GM12891 (cell line): Measurements from ENCODE around the gene UBE2H.

Experiments used
- POLR2A ChIP-seq: IDR thresholded peaks from 2 replicates; pipeline ENCODE4 v1.6.1; 2011; ENCODE audit warnings: low read depth, low read length, control low read depth
- POLR2AphosphoS5 ChIP-seq: IDR thresholded peaks from 2 replicates; pipeline ENCODE4 v1.6.1; 2011; ENCODE audit warnings: low read depth, low read length, control low read depth
- POU2F2 ChIP-seq: IDR thresholded peaks from 2 replicates; pipeline ENCODE4 v1.6.1; 2011; ENCODE audit warnings: low read depth, mild to moderate bottlenecking, control low read depth, low read length, moderate library complexity
- TAF1 ChIP-seq: IDR thresholded peaks from 2 replicates; pipeline ENCODE4 v1.6.1; 2011; ENCODE audit warnings: low read depth, low read length, control low read depth

DNA sequence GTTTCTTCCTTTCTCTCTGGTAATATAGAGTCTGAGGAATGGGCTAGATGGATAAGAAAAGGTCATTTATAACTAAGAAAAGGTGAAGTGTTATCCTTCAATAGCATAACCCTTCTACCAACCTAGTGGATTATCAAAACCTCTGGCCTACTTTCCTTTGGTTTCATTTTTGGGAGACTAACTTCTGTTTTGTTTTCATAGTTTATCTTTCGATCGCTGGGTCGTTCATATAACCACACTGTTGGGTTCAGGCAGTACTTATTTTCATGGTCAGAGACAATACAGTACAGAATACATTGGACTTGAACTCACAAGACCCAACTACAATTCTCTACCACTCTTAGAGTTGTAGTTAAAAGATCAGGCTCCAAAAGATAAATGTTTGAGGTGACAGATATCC, 86.5 kb downstream of the UBE2H start:
- no peak for TF ChIP-seq TAF1
- no peak for TF ChIP-seq POU2F2
- TF ChIP-seq POLR2A: no peak
- TF ChIP-seq POLR2AphosphoS5: no peak
